ENCODE data around the gene VWA5A. TPM values are rescaled to one million over a fixed set of nuclear protein-coding genes. Genes with fewer than 3 reads are reported as not detected.

The VWA5A gene
- total and polyA plus RNA-seq, 2 of the 13 experiments (the other 11 are each of a cell fraction or from before 2014, with no cell fraction given): 1.3 to 1.8 TPM

DNA sequence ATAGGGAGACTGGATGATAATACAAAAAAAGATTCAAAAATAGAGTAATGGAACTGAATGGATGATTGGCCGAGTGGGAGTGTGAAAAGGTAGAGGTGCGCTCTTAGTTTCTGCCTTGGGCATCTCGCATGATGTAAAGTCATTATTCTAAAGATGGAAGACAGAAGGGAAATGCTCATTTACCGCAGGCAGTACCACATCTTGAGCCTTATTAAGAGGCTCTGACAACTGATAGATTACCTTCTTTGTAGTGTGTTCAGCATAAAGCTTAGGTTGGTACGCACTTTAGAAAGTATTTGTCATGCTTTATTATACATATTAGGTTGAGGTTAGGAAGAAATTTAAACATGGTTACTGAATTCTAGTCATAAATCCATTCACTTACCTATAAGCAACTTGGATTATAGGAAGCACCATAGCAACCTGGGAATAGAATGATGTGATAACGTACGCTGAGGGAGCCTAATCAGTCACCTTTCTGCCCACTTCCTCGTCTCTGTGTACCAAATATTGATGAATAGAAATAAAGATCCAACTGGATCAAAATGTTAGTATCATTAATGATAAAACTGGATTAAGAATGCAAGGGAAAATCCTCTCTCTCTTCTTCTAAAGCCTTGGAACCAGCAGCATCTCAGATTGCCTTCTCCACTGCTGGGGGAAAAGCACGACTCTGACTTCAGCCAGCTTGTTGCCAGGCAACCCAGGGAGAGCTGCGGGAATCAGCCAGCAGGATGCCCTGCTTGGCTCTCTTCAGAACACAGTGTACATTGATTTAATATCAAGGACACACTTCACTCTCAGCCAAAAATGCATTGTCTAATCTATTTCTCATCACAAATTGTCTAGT lies 29.0 kb upstream of the VWA5A start:
- no peaks in the 10 kb centered on the region for H3K9me3 ChIP-seq (ENCODE audit: low read length)
- in situ Hi-C loops (cut with HindIII; ENCODE audit: extremely low pct_ligation_motif_present, low pct_unique_long_range_greater_than_20kb): no loop called here
- 1% methylated on average over 10 of the region's 10 CpGs for WGBS (ENCODE audit: low lambda C conversion rate)
- no peak overlapping the region for H3K9ac ChIP-seq (ENCODE audit: insufficient read depth, low read depth, low read length)
- BruUV-seq (replicated peaks): no TSS peak
- no peaks in the 10 kb centered on the region for H3K79me2 ChIP-seq (ENCODE audit: insufficient read depth, low read length)
- no peak overlapping the region for H3K27ac ChIP-seq (ENCODE audit: extremely low read length, insufficient read depth, low read length)
- no peaks in the 10 kb centered on the region; a peak in 2 of 5 replicates for H3K27me3 ChIP-seq (ENCODE audit: control insufficient read depth in 1 of 2, insufficient read depth in 2 of 2, low read length in 2 of 2)
- no peaks in the 10 kb centered on the region for H3K36me3 ChIP-seq (replicated peaks in 1 of 2; ENCODE audit: control insufficient read depth in 1 of 2, insufficient read depth in 2 of 2, low read length in 2 of 2)
- no peaks in the 10 kb centered on the region for H4K20me1 ChIP-seq (ENCODE audit: insufficient read depth, low read length)
- FAIRE-seq (no peak), ATAC-seq (no peak), DNase-seq (ENCODE audit: low spot score) (no peak)
- no peak overlapping the region for H3K4me2 ChIP-seq (ENCODE audit: low read depth, low read length)
- no peaks in the 10 kb centered on the region for H3K4me1 ChIP-seq (ENCODE audit: insufficient read depth, low read length)
- intact Hi-C loops (cut with micrococcal nuclease; ENCODE audit: unreplicated experiment): no loop called here
- no peak overlapping the region for H3K4me3 ChIP-seq (replicated peaks in 1 of 3; ENCODE audit: insufficient read depth in 1 of 3, low read depth in 2 of 3, low read length in 3 of 3)
- ChIA-PET CTCF (ENCODE audit: low intra/inter-chr PET ratio, low total read pairs) (no interaction called here), POLR2A (no interaction called here)
- no peak overlapping the region for H2AFZ ChIP-seq (ENCODE audit: low read length)
- no peak for TF ChIP-seq GLI4 (CRISPR knock-in tag; IDR thresholded peaks at IDR 0.05; ENCODE audit: borderline replicate concordance)
- no peak for TF ChIP-seq KMT2B (CRISPR knock-in tag; IDR thresholded peaks at IDR 0.05)
- no peak for TF ChIP-seq ZNF468 (CRISPR knock-in tag; IDR thresholded peaks at IDR 0.05)
- no peak for TF ChIP-seq KLF9 (CRISPR knock-in tag; IDR thresholded peaks at IDR 0.05; ENCODE audit: low read depth)
- TF ChIP-seq, protein P1, sequence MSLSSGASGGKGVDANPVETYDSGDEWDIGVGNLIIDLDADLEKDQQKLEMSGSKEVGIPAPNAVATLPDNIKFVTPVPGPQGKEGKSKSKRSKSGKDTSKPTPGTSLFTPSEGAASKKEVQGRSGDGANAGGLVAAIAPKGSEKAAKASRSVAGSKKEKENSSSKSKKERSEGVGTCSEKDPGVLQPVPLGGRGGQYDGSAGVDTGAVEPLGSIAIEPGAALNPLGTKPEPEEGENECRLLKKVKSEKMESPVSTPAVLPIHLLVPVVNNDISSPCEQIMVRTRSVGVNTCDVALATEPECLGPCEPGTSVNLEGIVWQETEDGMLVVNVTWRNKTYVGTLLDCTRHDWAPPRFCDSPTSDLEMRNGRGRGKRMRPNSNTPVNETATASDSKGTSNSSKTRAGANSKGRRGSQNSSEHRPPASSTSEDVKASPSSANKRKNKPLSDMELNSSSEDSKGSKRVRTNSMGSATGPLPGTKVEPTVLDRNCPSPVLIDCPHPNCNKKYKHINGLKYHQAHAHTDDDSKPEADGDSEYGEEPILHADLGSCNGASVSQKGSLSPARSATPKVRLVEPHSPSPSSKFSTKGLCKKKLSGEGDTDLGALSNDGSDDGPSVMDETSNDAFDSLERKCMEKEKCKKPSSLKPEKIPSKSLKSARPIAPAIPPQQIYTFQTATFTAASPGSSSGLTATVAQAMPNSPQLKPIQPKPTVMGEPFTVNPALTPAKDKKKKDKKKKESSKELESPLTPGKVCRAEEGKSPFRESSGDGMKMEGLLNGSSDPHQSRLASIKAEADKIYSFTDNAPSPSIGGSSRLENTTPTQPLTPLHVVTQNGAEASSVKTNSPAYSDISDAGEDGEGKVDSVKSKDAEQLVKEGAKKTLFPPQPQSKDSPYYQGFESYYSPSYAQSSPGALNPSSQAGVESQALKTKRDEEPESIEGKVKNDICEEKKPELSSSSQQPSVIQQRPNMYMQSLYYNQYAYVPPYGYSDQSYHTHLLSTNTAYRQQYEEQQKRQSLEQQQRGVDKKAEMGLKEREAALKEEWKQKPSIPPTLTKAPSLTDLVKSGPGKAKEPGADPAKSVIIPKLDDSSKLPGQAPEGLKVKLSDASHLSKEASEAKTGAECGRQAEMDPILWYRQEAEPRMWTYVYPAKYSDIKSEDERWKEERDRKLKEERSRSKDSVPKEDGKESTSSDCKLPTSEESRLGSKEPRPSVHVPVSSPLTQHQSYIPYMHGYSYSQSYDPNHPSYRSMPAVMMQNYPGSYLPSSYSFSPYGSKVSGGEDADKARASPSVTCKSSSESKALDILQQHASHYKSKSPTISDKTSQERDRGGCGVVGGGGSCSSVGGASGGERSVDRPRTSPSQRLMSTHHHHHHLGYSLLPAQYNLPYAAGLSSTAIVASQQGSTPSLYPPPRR (CRISPR knock-in tag; IDR thresholded peaks at IDR 0.05; ENCODE audit: borderline replicate concordance): no peak
- TF ChIP-seq, protein P2, sequence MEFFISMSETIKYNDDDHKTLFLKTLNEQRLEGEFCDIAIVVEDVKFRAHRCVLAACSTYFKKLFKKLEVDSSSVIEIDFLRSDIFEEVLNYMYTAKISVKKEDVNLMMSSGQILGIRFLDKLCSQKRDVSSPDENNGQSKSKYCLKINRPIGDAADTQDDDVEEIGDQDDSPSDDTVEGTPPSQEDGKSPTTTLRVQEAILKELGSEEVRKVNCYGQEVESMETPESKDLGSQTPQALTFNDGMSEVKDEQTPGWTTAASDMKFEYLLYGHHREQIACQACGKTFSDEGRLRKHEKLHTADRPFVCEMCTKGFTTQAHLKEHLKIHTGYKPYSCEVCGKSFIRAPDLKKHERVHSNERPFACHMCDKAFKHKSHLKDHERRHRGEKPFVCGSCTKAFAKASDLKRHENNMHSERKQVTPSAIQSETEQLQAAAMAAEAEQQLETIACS (CRISPR knock-in tag; IDR thresholded peaks at IDR 0.05): no peak
- no peak for TF ChIP-seq NFIC (IDR thresholded peaks at IDR 0.05; ENCODE audit: low read length)

All from HepG2 (cell line).